ENCODE results near the gene TRDMT1.
"Not testable (repeated sequence)": the region's sequence is repeated elsewhere in the genome, so short reads cannot be mapped to it uniquely, and the experiment has no call there.

TRDMT1 gene

GRCh38 chr10:17125206-17125893, 76.1 kb downstream of the TRDMT1 start:
- DNase-seq, result no peak

- DNase-seq, result no peak
These were observed 77.5 kb downstream of the TRDMT1 start for GRCh38 chr10:17123961-17124360.

- DNase-seq, result no peak
These were observed 78.5 kb downstream of the TRDMT1 start for GRCh38 chr10:17122726-17123661.

- no peak for DNase-seq
These were observed 79.4 kb downstream of the TRDMT1 start for GRCh38 chr10:17122052-17122451.

DNA sequence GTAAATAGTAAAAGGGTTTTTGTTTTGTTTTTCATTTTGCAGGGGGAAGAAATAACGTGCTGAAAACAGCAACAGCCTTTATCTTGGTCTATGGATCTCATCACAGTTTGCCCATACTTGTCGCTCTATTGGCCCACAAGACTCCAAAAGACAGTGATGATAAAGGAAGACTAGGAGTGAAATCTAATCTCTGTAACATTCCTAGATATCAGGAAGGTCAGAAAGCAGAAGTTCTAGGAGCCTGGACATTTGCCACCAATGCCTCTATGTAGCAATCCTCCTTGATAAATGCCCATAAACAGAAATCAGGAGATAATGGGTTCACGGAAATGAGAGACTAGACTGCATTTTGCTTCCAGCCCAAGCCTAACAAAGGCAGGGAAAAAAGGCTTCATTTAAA, 80.8 kb downstream of the TRDMT1 start:
- no peak for DNase-seq

- no peak for DNase-seq
These were observed 81.6 kb downstream of the TRDMT1 start for GRCh38 chr10:17119845-17120244.

DNA sequence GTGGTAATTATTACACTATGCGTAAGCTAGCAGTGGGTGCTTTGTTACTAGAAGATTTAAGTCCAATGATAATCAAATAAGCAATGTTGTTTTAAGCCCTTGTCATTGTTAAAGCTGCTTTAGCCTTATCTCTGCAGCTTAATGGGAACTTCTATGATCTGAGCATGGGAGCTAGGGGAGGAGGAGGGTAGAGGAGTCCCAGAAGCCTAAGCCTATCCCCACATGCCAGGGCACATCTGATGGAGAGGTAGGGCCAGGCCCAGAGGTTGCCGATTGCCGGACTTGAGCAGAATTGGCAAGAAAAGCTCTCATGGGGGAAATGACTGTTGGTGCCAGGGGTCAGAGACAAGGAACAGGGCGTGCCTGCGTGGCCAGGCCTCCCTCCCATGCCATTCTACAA, 85.3 kb downstream of the TRDMT1 start:
- no peak for DNase-seq

DNA sequence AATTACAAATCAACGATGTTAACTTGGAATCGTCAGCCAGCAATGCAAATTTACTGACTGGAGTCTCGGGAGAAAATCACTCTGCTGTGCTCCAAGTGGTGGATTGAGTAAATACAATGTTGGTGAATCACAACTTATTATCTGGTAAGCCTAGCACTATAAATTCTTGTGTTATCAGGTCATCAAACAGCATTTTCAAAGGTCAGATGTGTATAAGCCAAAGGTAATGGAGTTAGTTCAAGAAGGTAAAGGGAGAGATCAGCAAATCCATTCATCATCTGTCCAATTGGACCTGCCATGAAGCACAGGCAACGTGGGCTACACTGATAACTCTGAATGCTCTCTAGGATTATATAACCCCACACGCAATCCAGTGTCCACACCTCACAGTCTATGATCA, 85.8 kb downstream of the TRDMT1 start:
- no peak for DNase-seq

- not testable (repeated sequence) for DNase-seq
These were observed 86.5 kb downstream of the TRDMT1 start for GRCh38 chr10:17114878-17115444.

DNA sequence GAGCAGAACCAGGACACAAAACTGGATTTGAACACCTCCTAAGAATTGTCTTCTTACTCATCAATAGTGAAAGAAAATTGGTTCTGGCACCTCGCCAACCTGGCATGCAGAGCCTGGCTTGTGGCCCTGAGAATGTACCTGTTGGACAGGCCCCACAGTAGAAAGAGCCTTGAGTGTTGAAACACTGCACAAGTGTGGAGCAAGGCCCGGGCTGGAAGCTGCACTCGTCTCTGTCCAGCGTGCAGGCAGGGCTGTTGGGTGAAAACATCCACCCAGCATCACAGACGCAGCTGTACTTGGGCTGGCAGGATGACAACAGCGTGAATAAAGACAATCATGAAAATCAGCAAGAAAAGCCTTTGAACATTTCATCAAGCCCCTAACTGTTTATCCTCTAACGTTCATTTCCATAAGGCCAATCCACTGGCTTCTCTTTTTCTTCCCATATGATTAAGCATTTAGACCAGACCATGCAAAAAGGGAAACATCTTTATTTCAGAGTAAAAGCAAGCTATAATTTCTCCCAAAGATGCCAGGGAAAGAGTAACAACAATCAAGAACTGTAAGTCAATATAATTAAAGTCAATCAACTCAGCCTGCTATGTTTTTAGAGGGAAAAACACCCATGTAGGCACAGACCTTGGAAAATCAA, 87.5 kb downstream of the TRDMT1 start:
- no peak for DNase-seq

- no peak for DNase-seq
These were observed 88.1 kb downstream of the TRDMT1 start for GRCh38 chr10:17113346-17113745.

GRCh38 chr10:17112566-17112965, 88.9 kb downstream of the TRDMT1 start:
- no peak for DNase-seq

GRCh38 chr10:17109475-17110207, 91.8 kb downstream of the TRDMT1 start:
- no peak for DNase-seq

DNA sequence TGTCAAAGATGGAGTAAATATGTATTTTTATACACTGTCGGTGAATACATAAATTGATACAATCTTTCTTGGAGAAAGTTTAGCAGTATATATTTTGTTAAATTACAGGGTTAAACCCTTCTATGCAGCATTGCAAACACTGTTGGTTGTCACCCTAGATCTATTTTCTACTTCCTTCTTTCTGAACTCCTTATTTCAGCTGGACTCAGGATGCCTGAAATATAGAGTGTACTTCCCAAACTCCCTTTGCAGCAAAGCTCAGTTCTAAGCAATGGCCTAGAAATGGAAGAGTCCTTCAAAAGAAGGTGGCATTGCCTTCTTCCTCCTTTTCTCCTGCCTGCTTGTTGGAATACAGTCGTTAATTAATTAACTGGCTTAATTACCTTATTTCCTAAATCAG, 92.4 kb downstream of the TRDMT1 start:
- DNase-seq, result no peak

GRCh38 chr10:17106991-17107390, 94.5 kb downstream of the TRDMT1 start:
- no peak for DNase-seq

- DNase-seq, result no peak
These were observed 99.6 kb downstream of the TRDMT1 start for GRCh38 chr10:17101910-17102266.

- DNase-seq, result no peak
These were observed 100.1 kb downstream of the TRDMT1 start for GRCh38 chr10:17101257-17101909.

DNA sequence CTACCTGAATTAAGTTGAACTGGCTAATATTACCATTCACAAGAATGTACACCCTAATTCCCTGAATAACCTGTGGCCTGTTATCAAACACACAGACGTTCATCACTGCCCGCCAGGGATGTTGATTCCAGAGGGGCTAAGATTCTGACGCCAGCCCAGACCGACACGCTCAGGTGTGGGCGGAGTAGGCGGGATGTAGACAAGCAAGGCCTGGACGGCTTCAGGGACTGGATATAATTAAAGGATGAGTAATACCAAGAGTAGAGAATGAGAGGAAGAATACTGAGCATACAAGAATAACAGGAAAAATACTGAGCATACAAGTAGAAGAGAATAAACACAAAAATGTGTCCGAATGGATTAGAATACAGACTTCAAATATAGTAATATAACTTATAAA, 100.9 kb downstream of the TRDMT1 start:
- DNase-seq, result no peak

- DNase-seq, result no peak
These were observed 103.5 kb downstream of the TRDMT1 start for GRCh38 chr10:17098012-17098411.

Data from midbrain (tissue), 1 donor.